Gastroesophageal sphincter (tissue), 4 donors: ENCODE results near the gene ETV6. TPM values are rescaled to one million over a fixed set of nuclear protein-coding genes. Genes with fewer than 3 reads are reported as not detected.

ENCODE experiments used
- ATAC-seq: fragments of 150-250 bp; one replicate; pipeline ENCODE4 v1.9.1; 2016; ENCODE audit warnings: mild to moderate bottlenecking, moderate library complexity
- H3K27ac ChIP-seq, 4 donors: fragments of 200-600 bp; sonication (generic) in 3 of 4; 1 replicate in 3 of 4; 2 replicates in 1 of 4; pipeline ENCODE4 v1.5.1; 2016 to 2019
- H3K27me3 ChIP-seq: fragments of 200-600 bp; sonication (generic); one replicate; pipeline ENCODE4 v1.5.1; 2019
- H3K36me3 ChIP-seq, 2 donors: fragments of 200-600 bp; sonication (generic); one replicate each; pipeline ENCODE4 v1.5.1; 2019; ENCODE audit warnings: control low read depth in 1 of 2
- H3K4me1 ChIP-seq, 3 donors: fragments of 200-600 bp; sonication (generic); 1 replicate in 2 of 3; 2 replicates in 1 of 3; pipeline ENCODE4 v1.5.1; 2016 to 2019; ENCODE audit warnings: control low read depth in 2 of 3
- H3K4me3 ChIP-seq, 2 donors: fragments of 200-600 bp; sonication (generic); one replicate each; pipeline ENCODE4 v1.5.1; 2019; ENCODE audit warnings: mild to moderate bottlenecking in 1 of 2, moderate library complexity in 1 of 2
- H3K9me3 ChIP-seq, 3 donors: fragments of 200-600 bp; sonication (generic); one replicate each; pipeline ENCODE4 v1.5.1; 2017 to 2019; ENCODE audit warnings: control low read depth in 2 of 3
- CTCF ChIP-seq, 4 experiments: fragments of 200-600 bp in 2 of 4; fragments of 450-650 bp in 2 of 4; sonication (generic) in 1 of 4; IDR thresholded peaks; one replicate each; pipeline ENCODE4 v1.5.1; 2017 to 2019; ENCODE audit warnings: antibody characterized with exemption in 4 of 4, mild to moderate bottlenecking in 2 of 4, moderate library complexity in 2 of 4
- EP300 ChIP-seq: sonication (generic); formaldehyde crosslinking; IDR thresholded peaks from one replicate; pipeline ENCODE4 v1.6.1; 2017; ENCODE audit warnings: antibody characterized with exemption, mild to moderate bottlenecking
- POLR2A ChIP-seq, 2 donors: fragments of 450-650 bp; IDR thresholded peaks; one replicate each; pipeline ENCODE4 v1.6.1; 2017; ENCODE audit warnings: antibody characterized with exemption in 2 of 2, mild to moderate bottlenecking in 2 of 2, moderate library complexity in 1 of 2
- POLR2AphosphoS5 ChIP-seq: sonication (generic); formaldehyde crosslinking; IDR thresholded peaks from one replicate; pipeline ENCODE4 v1.6.1; 2017; ENCODE audit warnings: antibody characterized with exemption
- WGBS, 2 donors: methylation state at CpG; one replicate each; pipeline ENCODE4 v1.1.5; 2018; ENCODE audit warnings: low coverage in 1 of 2; 5-methylcytosine and 5-hydroxymethylcytosine counted together
- total RNA-seq, 4 donors: library from RNA; depleted of rRNA; stranded (reverse); fragments of >200 nt; gene quantifications; one replicate each; pipeline ENCODE4 v1.1.0, GENCODE V29; 2016

ETV6 gene
- total RNA-seq, 4 donors from 2014 or later: 18.7 to 30.1 (median 21.1) TPM

DNA sequence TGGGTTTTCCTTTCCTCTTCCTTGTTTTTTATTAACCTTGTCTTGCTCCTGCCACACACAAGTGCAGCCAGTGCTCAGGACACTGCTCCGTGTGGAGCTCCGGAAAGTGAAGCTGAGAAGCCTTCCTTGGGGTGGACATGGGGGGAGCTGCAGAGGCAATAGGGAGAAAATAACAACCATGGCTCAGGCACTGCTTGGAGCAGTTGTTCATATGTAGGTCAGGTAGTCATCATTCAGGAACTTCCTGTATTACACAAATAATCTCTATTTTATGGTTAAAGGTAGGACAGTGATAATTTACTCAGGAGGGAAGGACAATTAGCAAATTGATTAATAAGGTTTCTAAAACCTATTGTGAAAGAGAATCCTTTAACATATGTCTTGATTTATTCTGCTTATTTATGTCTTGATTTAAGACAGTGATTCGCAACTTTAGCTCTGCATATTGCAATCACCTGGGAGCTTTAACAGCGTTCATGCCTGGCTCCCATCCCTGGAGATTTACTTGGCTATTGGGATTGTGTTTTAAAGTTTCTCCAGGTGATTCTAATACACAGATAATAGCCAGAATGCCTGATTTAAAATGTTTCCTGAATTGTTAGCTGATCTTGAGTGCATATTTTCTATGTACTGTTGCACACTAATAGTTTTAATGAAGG lies 92.1 kb downstream of the ETV6 start:
- Histone ChIP-seq H3K27me3 (no peaks in the 10 kb centered on the region), H3K27ac (no peak overlapping the region), H3K4me1 (peaks cover 0 to 76% (median 10%) of the 10 kb centered on the region in 3 donors), H3K4me3 (no peak overlapping the region), H3K9me3 (no peaks in the 10 kb centered on the region), H3K36me3 (no peaks in the 10 kb centered on the region)
- WGBS, 2 donors: 66 to 74% methylated on average over 2 of the region's 4 CpGs
- TF ChIP-seq CTCF (IDR thresholded peaks at IDR 0.05): no peak
- no peak for TF ChIP-seq POLR2AphosphoS5
- no peak for TF ChIP-seq EP300
- ATAC-seq: no peak

DNA sequence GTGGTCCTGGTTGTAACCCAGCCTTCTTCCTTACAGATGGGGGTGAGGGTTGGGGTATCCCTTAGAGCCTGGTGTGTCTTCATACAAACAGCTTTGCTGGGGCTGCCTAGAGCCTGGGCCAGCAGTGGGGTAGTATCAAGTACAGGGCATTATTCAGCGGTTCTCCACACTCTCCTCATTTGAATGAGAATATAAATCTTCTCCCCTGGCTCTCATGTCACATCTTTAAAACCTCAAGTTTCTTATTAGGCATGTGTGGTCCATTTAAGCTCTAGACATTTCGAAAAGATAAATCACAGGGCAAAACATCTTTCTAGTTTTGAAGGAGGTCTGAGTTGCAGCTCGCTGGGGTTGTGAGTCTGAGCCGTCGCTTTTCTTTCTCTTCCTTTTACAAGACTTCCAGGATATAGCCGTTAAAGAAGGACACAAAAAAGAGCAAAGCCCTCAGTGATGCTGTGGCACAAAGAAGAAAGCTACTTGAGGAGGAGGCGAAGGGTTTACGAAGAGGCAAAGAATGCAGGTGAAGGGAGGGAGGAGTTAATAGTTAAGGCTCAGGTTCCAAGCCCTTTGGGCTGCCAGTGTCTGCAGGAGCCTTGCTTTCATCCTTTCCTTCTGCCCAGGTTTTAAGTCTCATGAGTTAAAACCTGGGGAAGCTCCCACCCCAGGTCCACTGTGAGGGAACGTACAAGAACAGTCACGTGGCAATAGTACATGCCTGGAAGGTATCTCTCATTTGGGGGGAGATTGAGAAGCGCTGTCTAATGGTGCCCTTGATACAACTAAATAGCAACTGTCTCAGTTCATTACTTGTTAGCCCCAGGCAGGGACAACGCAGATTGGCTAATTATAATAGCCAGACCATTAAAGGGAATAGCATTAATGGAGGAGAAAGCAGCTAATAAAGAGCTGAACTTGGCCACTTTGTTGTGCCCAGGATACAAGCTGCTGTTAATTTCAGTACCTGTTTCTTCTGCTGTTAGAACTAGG lies 94.2 kb downstream of the ETV6 start:
- no peaks in the 10 kb centered on the region for H3K9me3 ChIP-seq
- no peak for TF ChIP-seq EP300
- TF ChIP-seq POLR2A (IDR thresholded peaks at IDR 0.05): no peak
- TF ChIP-seq CTCF (IDR thresholded peaks at IDR 0.05): no peak
- TF ChIP-seq POLR2AphosphoS5: no peak
- H3K27me3 ChIP-seq: no peaks in the 10 kb centered on the region
- peak overlapping the region; percentile 43 to 74 (median 56) for H3K27ac ChIP-seq
- peaks cover 0 to 82% (median 10%) of the 10 kb centered on the region in 3 donors for H3K4me1 ChIP-seq
- no peak overlapping the region for H3K4me3 ChIP-seq
- no peaks in the 10 kb centered on the region for H3K36me3 ChIP-seq
- ATAC-seq: no peak
- WGBS, 2 donors: 51 to 61% methylated on average over 11 to 12 of the region's 12 CpGs

- Histone ChIP-seq H3K27me3 (no peaks in the 10 kb centered on the region), H3K36me3 (no peaks in the 10 kb centered on the region), H3K9me3 (no peaks in the 10 kb centered on the region), H3K27ac (peak overlapping the region; percentile 43 to 74 (median 56)), H3K4me1 (peaks cover 0 to 89% (median 10%) of the 10 kb centered on the region in 3 donors), H3K4me3 (no peak overlapping the region)
- no peak for TF ChIP-seq CTCF (IDR thresholded peaks at IDR 0.05)
- no peak for TF ChIP-seq POLR2A (IDR thresholded peaks at IDR 0.05)
- no peak for TF ChIP-seq EP300
- no peak for TF ChIP-seq POLR2AphosphoS5
- no peak for ATAC-seq
- WGBS, 2 donors: 43 to 76% methylated on average over 2 to 3 of the region's 3 CpGs
Observed at GRCh38 chr12:11744410-11744801, 94.9 kb downstream of the ETV6 start.

DNA sequence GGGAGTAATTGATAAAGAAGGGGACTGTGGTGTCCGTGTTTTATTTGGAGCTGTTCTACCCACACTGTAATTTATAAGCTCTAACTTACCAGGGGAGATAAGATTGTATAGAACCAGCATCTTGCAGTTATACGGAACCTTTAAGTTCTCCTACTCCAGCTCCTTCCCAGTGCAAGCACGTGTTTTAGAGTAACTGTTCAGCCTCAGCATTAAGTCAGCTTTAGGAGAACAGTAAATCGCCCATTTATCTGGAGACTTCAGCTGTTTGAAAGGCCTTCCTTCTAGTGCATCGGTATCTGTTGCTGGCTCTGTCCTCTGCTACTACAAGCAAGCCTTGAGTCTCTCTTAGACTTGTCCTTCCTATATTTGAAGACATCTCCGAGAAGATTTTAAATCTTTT lies 95.6 kb downstream of the ETV6 start:
- Histone ChIP-seq H3K27ac (peak overlapping the region in 2 of 4 donors; percentile 6 to 74), H3K36me3 (no peaks in the 10 kb centered on the region), H3K4me1 (peaks cover 0 to 95% (median 8%) of the 10 kb centered on the region in 3 donors), H3K4me3 (no peak overlapping the region), H3K27me3 (no peaks in the 10 kb centered on the region), H3K9me3 (no peaks in the 10 kb centered on the region)
- TF ChIP-seq POLR2A (IDR thresholded peaks at IDR 0.05) (no peak), EP300 (no peak), POLR2AphosphoS5 (no peak), CTCF (IDR thresholded peaks at IDR 0.05) (no peak)
- no peak for ATAC-seq
- WGBS, 2 donors: 72 to 83% methylated on average over 6 of the region's 6 CpGs
